Mucosa of descending colon (tissue), 3 donors: Measurements from ENCODE around the gene NEDD9. TPM values are rescaled to one million over a fixed set of nuclear protein-coding genes. Genes with fewer than 3 reads are reported as not detected.
A peak's percentile ranks its signal among the peaks of the same experiment; 100 is the strongest.

Experiments used
- ATAC-seq: fragments of 200-7000 bp; cut with Tn5 transposase; one replicate; pipeline ENCODE4 v1.9.1; 2020; ENCODE audit warnings: mild to moderate bottlenecking, moderate library complexity
- DNase-seq, 3 donors: peaks; one replicate each; pipeline ENCODE4 v3.0.0-alpha.2; 2020
- H3K36me3 ChIP-seq: fragments of 200-600 bp; one replicate; pipeline ENCODE4 v1.8.0; 2021; ENCODE audit warnings: low read depth, mild to moderate bottlenecking
- H3K4me1 ChIP-seq: fragments of 200-600 bp; one replicate; pipeline ENCODE4 v1.8.0; 2021; ENCODE audit warnings: low read depth, mild to moderate bottlenecking
- H3K4me3 ChIP-seq: fragments of 200-600 bp; one replicate; pipeline ENCODE4 v1.8.0; 2021; ENCODE audit warnings: mild to moderate bottlenecking
- H3K9me3 ChIP-seq: fragments of 200-600 bp; one replicate; pipeline ENCODE4 v1.8.0; 2021; ENCODE audit warnings: mild to moderate bottlenecking
- CTCF ChIP-seq: fragments of 200-600 bp; IDR thresholded peaks from one replicate; pipeline ENCODE4 v1.8.0; 2022; ENCODE audit warnings: antibody characterized with exemption, mild to moderate bottlenecking
- intact Hi-C, 2 donors: fragments of 100-400 bp; cut with DNase I in 1 of 2; cut with micrococcal nuclease in 1 of 2; formaldehyde crosslinking; loops; one replicate each; pipeline versions ENCODE4 v1.11.0 to v1.11.1; 2022; cut with DNase I, micrococcal nuclease
- long read RNA-seq, 2 donors: library from polyadenylated mRNA; unstranded; transcript quantifications; one replicate each; pipeline ENCODE4 v2.0.0, GENCODE V29; 2019 to 2021
- total RNA-seq, 3 donors: library from RNA; stranded (reverse); fragmentation: NEBNext Ultra II Directional in 2 of 3; extraction: Animal tissue kit (Norgen Biotek cat#: 25700) in 2 of 3; gene quantifications; one replicate each; pipeline versions ENCODE4 v1.2.1 to v1.2.4, GENCODE V29; 2021 to 2023
- donor health status: DM: no; HTN: no; CAD: no; lungs with moderate emphysema.
- donor health status: DM: no; HTN: no; CAD: no.
- donor health status: DM: no; HTN: yes; CAD: no.

Gene NEDD9
- 10 to 100 TPM; 41.4 to 66.6 (median 62.1) TPM for total RNA-seq
- long read RNA-seq, donor 1, full-length matches to known transcripts, result 1 of 35 reads
- long read RNA-seq, donor 1, partial matches to known transcripts, result 30 of 35 reads
- long read RNA-seq, donor 1, other reads (novel, unspliced or antisense), result 4 of 35 reads
- long read RNA-seq, donor 2, full-length matches to known transcripts, result 3 of 13 reads
- long read RNA-seq, donor 2, partial matches to known transcripts, result 4 of 13 reads
- long read RNA-seq, donor 2, other reads (novel, unspliced or antisense), result 6 of 13 reads

GRCh38 chr6:11232193-11232769 lies at the start of gene NEDD9:
Gene NEDD9 (minus strand): TSS chr6:11232668. CDS start chr6:11232515, 153 bp downstream.
- peak within 1 kb of the TSS; percentile 58 for H3K4me3 ChIP-seq
- no peaks in the 10 kb centered on the region for H3K9me3 ChIP-seq
- DNase-seq (peak; percentile 97 to 99 (median 98)), ATAC-seq (peak; percentile 93)
- TF ChIP-seq CTCF, result no peak
- H3K36me3 ChIP-seq, result no peaks in the 10 kb centered on the region
- intact Hi-C loops, result no loop called here
- peaks cover 16% of the 10 kb centered on the region for H3K4me1 ChIP-seq

- H3K4me3 ChIP-seq, result no peak overlapping the region
- peaks cover 36% of the 10 kb centered on the region for H3K4me1 ChIP-seq
- H3K36me3 ChIP-seq, result no peaks in the 10 kb centered on the region
- H3K9me3 ChIP-seq, result no peaks in the 10 kb centered on the region
- TF ChIP-seq CTCF, result no peak
- intact Hi-C loops, result no loop called here
- DNase-seq, result no peak
- no peak for ATAC-seq
These were observed 49.8 kb upstream of the NEDD9 start for GRCh38 chr6:11282245-11282644.

- TF ChIP-seq CTCF, result no peak
- H3K36me3 ChIP-seq, result no peaks in the 10 kb centered on the region
- H3K9me3 ChIP-seq, result no peaks in the 10 kb centered on the region
- no peak overlapping the region for H3K4me3 ChIP-seq
- intact Hi-C loops, result no loop called here
- ATAC-seq (peak; percentile 50), DNase-seq (no peak)
- peaks cover 50% of the 10 kb centered on the region for H3K4me1 ChIP-seq
These were observed 47.9 kb upstream of the NEDD9 start for GRCh38 chr6:11280394-11280793.

- intact Hi-C loops, result no loop called here
- H3K4me1 ChIP-seq, result peaks cover 59% of the 10 kb centered on the region
- no peak for TF ChIP-seq CTCF
- ATAC-seq, result no peak
- DNase-seq, result no peak
- no peaks in the 10 kb centered on the region for H3K36me3 ChIP-seq
- no peaks in the 10 kb centered on the region for H3K9me3 ChIP-seq
- H3K4me3 ChIP-seq, result no peak overlapping the region
These were observed 46.8 kb upstream of the NEDD9 start for GRCh38 chr6:11279284-11279689.

GRCh38 chr6:11278207-11278559 lies 45.7 kb upstream of the NEDD9 start:
- ATAC-seq (no peak), DNase-seq (no peak)
- no peak for TF ChIP-seq CTCF
- H3K9me3 ChIP-seq, result no peaks in the 10 kb centered on the region
- H3K4me3 ChIP-seq, result no peak overlapping the region
- H3K4me1 ChIP-seq, result peaks cover 62% of the 10 kb centered on the region
- intact Hi-C loops, result no loop called here
- no peaks in the 10 kb centered on the region for H3K36me3 ChIP-seq
